K562 (cell line): Measurements from ENCODE around the gene RPS6KA2. TPM values are rescaled to one million over a fixed set of nuclear protein-coding genes. Genes with fewer than 3 reads are reported as not detected.

Experiments
- ATAC-seq: fragments of 200-7000 bp; cut with Tn5 transposase; 3 replicates; pipeline ENCODE4 v1.9.1; 2020; ENCODE audit warnings: moderate library complexity
- BruUV-seq: library from RNA; stranded (reverse); fragments of 400-500 nt; replicated peaks from 2 replicates; lab custom pipeline; 2021; lab: Mats Ljungman, UMichigan
- CTCF ChIA-PET: fragments of 300-600 bp; formaldehyde crosslinking; extraction: SDS; loops from one replicate; lab custom pipeline; 2021; ENCODE audit warnings: low intra/inter-chr PET ratio; lab: Yijun Ruan, JAX
- POLR2A ChIA-PET: fragments of 300-600, 350-650 bp; sonication (Branson Sonifier 250); formaldehyde crosslinking; extraction: SDS; loops from one replicate; lab custom pipeline; 2021; ENCODE audit warnings: antibody characterized with exemption, inconsistent platforms; lab: Yijun Ruan, JAX
- DNase-seq, 4 experiments: peaks; one replicate each; pipeline versions ENCODE4 v3.0.0 to v3.0.0-alpha.2; 2011 to 2018; ENCODE audit warnings: low spot score in 3 of 4, mixed read lengths in 3 of 4; ENCODE audit errors: extremely low read depth in 1 of 4
- FAIRE-seq: peaks from 2 replicates; lab custom pipeline; 2011; peaks lifted over from hg19 to GRCh38; lab: Jason Lieb, UNC
- H2AFZ ChIP-seq: 2 replicates; pipeline ENCODE4 v1.6.0; 2011; ENCODE audit warnings: low read depth, low read length, control low read depth, inconsistent platforms
- H3K27ac ChIP-seq: fragments of 200-600 bp; 3 replicates; pipeline ENCODE4 v1.8.0; 2011; ENCODE audit warnings: low read depth, mild to moderate bottlenecking, control low read depth, inconsistent platforms, low read length, moderate library complexity, mixed read lengths; ENCODE audit errors: extremely low read depth
- H3K27me3 ChIP-seq, 2 experiments: fragments of 300-600 bp in 1 of 2; 2 replicates in 1 of 2; 3 replicates in 1 of 2; pipeline versions ENCODE4 v1.6.0 to v1.8.0; 2011; ENCODE audit warnings: inconsistent platforms in 2 of 2, low read length in 2 of 2, mild to moderate bottlenecking in 1 of 2, mixed read lengths in 1 of 2, moderate library complexity in 1 of 2; ENCODE audit not compliant: control insufficient read depth in 2 of 2, insufficient read depth in 2 of 2
- H3K36me3 ChIP-seq: fragments of 300-600 bp; 3 replicates; pipeline ENCODE4 v1.8.0; 2011; ENCODE audit warnings: mild to moderate bottlenecking, low read length, inconsistent platforms; ENCODE audit not compliant: control insufficient read depth, insufficient read depth
- H3K4me1 ChIP-seq, 2 experiments: fragments of 200-600 bp in 1 of 2; replicated peaks in 1 of 2; 2 replicates in 1 of 2; 3 replicates in 1 of 2; pipeline versions ENCODE4 v1.5.1 to v1.8.0; 2011; ENCODE audit warnings: inconsistent platforms in 2 of 2, low read length in 2 of 2, mild to moderate bottlenecking in 1 of 2, mixed read lengths in 1 of 2, moderate library complexity in 1 of 2; ENCODE audit not compliant: control insufficient read depth in 2 of 2, insufficient read depth in 2 of 2
- H3K4me2 ChIP-seq: 2 replicates; pipeline ENCODE4 v1.6.1; 2011; ENCODE audit warnings: low read length, control low read depth, inconsistent platforms, mixed read lengths; ENCODE audit not compliant: insufficient read depth
- H3K4me3 ChIP-seq: fragments of 200-600 bp; sonication (generic), shearing (Covaris generic); 2 replicates; pipeline ENCODE4 v1.5.1; 2016; ENCODE audit warnings: control low read depth, inconsistent platforms
- H3K79me2 ChIP-seq: fragments of 200-600 bp; 3 replicates; pipeline ENCODE4 v1.8.0; 2011; ENCODE audit warnings: low read length, inconsistent platforms; ENCODE audit not compliant: control insufficient read depth, insufficient read depth
- H3K9ac ChIP-seq, 2 experiments: 2 replicates each; pipeline versions ENCODE4 v1.6.0 to v1.6.1; 2011; ENCODE audit warnings: low read depth in 2 of 2, low read length in 2 of 2, control low read depth in 1 of 2, inconsistent platforms in 1 of 2, mild to moderate bottlenecking in 1 of 2, mixed read lengths in 1 of 2; ENCODE audit not compliant: insufficient read depth in 1 of 2
- H3K9me1 ChIP-seq: one replicate; pipeline ENCODE4 v1.6.0; 2011; ENCODE audit warnings: inconsistent platforms, mild to moderate bottlenecking, low read length, moderate library complexity; ENCODE audit not compliant: control insufficient read depth, insufficient read depth
- H3K9me3 ChIP-seq: replicated peaks from 2 replicates; pipeline ENCODE4 v1.5.1; 2011; ENCODE audit warnings: low read depth, low read length, inconsistent platforms; ENCODE audit not compliant: control insufficient read depth, insufficient read depth
- H4K20me1 ChIP-seq: replicated peaks from 2 replicates; pipeline ENCODE4 v1.6.1; 2011; ENCODE audit warnings: low read length, inconsistent platforms, mixed read lengths; ENCODE audit not compliant: control insufficient read depth, insufficient read depth
- CC2D1A ChIP-seq: fragments of 450-650 bp; IDR thresholded peaks from 2 replicates; pipeline ENCODE4 v1.6.1; 2017; ENCODE audit warnings: mild to moderate bottlenecking
- NELFE ChIP-seq: IDR thresholded peaks from 2 replicates; pipeline ENCODE4 v1.6.1; 2011; ENCODE audit warnings: mild to moderate bottlenecking; ENCODE audit not compliant: insufficient read depth, insufficient read length
- PYGO2 ChIP-seq: fragments of 450-650 bp; IDR thresholded peaks from 2 replicates; pipeline ENCODE4 v1.6.1; 2016; ENCODE audit warnings: mild to moderate bottlenecking, missing genetic modification characterization, moderate library complexity, missing compliant biosample characterization
- RBM17 ChIP-seq: fragments of 200-400 bp; formaldehyde crosslinking; IDR thresholded peaks from 2 replicates; pipeline ENCODE4 v1.6.1; 2017; ENCODE audit warnings: low read depth, mild to moderate bottlenecking, low read length, borderline replicate concordance
- TRIM24 ChIP-seq, 2 experiments: fragments of 450-650 bp; IDR thresholded peaks; 2 replicates each; pipeline ENCODE4 v1.6.1; 2016
- ZNF76 ChIP-seq: fragments of 250-450 bp; sonication (Bioruptor Pico); IDR thresholded peaks from 2 replicates; pipeline ENCODE4 v1.4.0; 2020; ENCODE audit warnings: mild to moderate bottlenecking, moderate library complexity, borderline replicate concordance
- WGBS: fragments of 100-300 bp; shearing (Covaris generic); methylation state at CpG from one replicate; pipeline ENCODE4 v1.1.6; 2016; ENCODE audit warnings: low coverage, mixed read lengths; ENCODE audit not compliant: insufficient coverage; ENCODE audit errors: missing lambda C conversion rate; 5-methylcytosine and 5-hydroxymethylcytosine counted together
- in situ Hi-C: fragments of 300-500 bp; cut with MboI; formaldehyde crosslinking; loops from 4 replicates; pipeline ENCODE4 v1.15.0; 2018; ENCODE audit warnings: inconsistent platforms, mixed read lengths
- intact Hi-C: fragments of 100-400 bp; cut with micrococcal nuclease; formaldehyde crosslinking; loops from 2 replicates; pipeline ENCODE4 v1.14.2; 2022
- polyA plus RNA-seq, 8 experiments: library from polyadenylated mRNA; depleted of rRNA in 4 of 8; stranded (reverse) in 5 of 8; unstranded in 3 of 8; fragments of >200 nt; fragmentation: Nextera tagmentation in 2 of 8; fragmentation: Illumina TruSeq in 1 of 8; extraction: Ambion mirVana in 2 of 8; extraction: Trizol in 1 of 8; gene quantifications; 2 replicates each; pipeline versions ENCODE4 v1.2.1 to v1.2.3, GENCODE V29; 2011 to 2014; ENCODE audit warnings: inconsistent platforms in 1 of 8, missing spikeins in 1 of 8
- total RNA-seq, 7 experiments: library from RNA; depleted of rRNA in 6 of 7; stranded (reverse); fragments of >200 nt in 6 of 7; fragmentation: Illumina TruSeq in 2 of 7; extraction: Trizol in 2 of 7; gene quantifications; 2 replicates each; pipeline versions ENCODE4 v1.2.1 to v1.2.3, GENCODE V29; 2011 to 2021; ENCODE audit warnings: low replicate concordance in 1 of 7

Gene RPS6KA2
- total and polyA plus RNA-seq, 9 of the 15 experiments (the other 6 are each of a cell fraction or from before 2014, with no cell fraction given): 0.29 to 1.00 (median 0.53) TPM

GRCh38 chr6:166553563-166554271 lies 73.3 kb downstream of the RPS6KA2 start:
- Histone ChIP-seq H3K4me3 (no peak overlapping the region), H3K27ac (no peak overlapping the region), H3K4me2 (no peak overlapping the region), H3K9me3 (no peaks in the 10 kb centered on the region), H3K79me2 (no peaks in the 10 kb centered on the region), H3K4me1 (peaks cover 0 to 3% of the 10 kb centered on the region in 2 experiments; a peak in 1 of 5 replicates), H4K20me1 (no peaks in the 10 kb centered on the region), H3K36me3 (no peaks in the 10 kb centered on the region), H2AFZ (no peak overlapping the region), H3K9me1 (no peaks in the 10 kb centered on the region), H3K9ac (no peak overlapping the region), H3K27me3 (peaks cover 35 to 62% of the 10 kb centered on the region in 2 experiments)
- DNase-seq (no peak), FAIRE-seq (no peak), ATAC-seq (no peak)
- in situ Hi-C loops (no loop called here), intact Hi-C loops (no loop called here)
- TF ChIP-seq RBM17: no peak
- no peak for TF ChIP-seq PYGO2 (tag)
- no peak for TF ChIP-seq ZNF76
- TF ChIP-seq TRIM24 (IDR thresholded peaks at IDR 0.05): no peak
- no peak for TF ChIP-seq CC2D1A
- TF ChIP-seq NELFE: no peak
- ChIA-PET CTCF (no interaction called here), POLR2A (interaction anchor here (0.8 to 1.4 kb wide), 2 partner anchors 14 to 75 kb away, joined by 3 to 4 read pairs; no protein-coding TSS in a partner anchor)
- no TSS peak for BruUV-seq
- 1% methylated on average over 12 of the region's 13 CpGs for WGBS
